Vagina (tissue), 2 donors: ENCODE measurements around the gene TSC22D1.

Experiments used
- POLR2A ChIP-seq, 2 donors: fragments of 450-650 bp; IDR thresholded peaks; one replicate each; pipeline ENCODE4 v1.6.1; 2017; ENCODE audit warnings: antibody characterized with exemption in 2 of 2, mild to moderate bottlenecking in 2 of 2, moderate library complexity in 2 of 2
- POLR2AphosphoS5 ChIP-seq, 2 donors: sonication (generic); formaldehyde crosslinking; IDR thresholded peaks; one replicate each; pipeline ENCODE4 v1.9.0; 2017; ENCODE audit warnings: antibody characterized with exemption in 2 of 2, mild to moderate bottlenecking in 2 of 2, low read depth in 1 of 2; ENCODE audit not compliant: insufficient read depth in 1 of 2
- TF ChIP-seq, protein P1 (sequence below), 3 experiments: fragments of 450-650 bp in 2 of 3; fragments of 200-600 bp in 1 of 3; sonication (generic) in 1 of 3; IDR thresholded peaks; one replicate each; pipeline ENCODE4 v1.5.1; 2017 to 2019; ENCODE audit warnings: antibody characterized with exemption in 3 of 3, mild to moderate bottlenecking in 2 of 3, moderate library complexity in 2 of 3

- TF ChIP-seq POLR2AphosphoS5 (IDR thresholded peaks at IDR 0.05; ENCODE audit: insufficient read depth in 1 of 2, low read depth in 1 of 2) (no peak), POLR2A (IDR thresholded peaks at IDR 0.05) (no peak)
- TF ChIP-seq, protein P1, sequence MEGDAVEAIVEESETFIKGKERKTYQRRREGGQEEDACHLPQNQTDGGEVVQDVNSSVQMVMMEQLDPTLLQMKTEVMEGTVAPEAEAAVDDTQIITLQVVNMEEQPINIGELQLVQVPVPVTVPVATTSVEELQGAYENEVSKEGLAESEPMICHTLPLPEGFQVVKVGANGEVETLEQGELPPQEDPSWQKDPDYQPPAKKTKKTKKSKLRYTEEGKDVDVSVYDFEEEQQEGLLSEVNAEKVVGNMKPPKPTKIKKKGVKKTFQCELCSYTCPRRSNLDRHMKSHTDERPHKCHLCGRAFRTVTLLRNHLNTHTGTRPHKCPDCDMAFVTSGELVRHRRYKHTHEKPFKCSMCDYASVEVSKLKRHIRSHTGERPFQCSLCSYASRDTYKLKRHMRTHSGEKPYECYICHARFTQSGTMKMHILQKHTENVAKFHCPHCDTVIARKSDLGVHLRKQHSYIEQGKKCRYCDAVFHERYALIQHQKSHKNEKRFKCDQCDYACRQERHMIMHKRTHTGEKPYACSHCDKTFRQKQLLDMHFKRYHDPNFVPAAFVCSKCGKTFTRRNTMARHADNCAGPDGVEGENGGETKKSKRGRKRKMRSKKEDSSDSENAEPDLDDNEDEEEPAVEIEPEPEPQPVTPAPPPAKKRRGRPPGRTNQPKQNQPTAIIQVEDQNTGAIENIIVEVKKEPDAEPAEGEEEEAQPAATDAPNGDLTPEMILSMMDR (IDR thresholded peaks at IDR 0.05), result no peak
Observed at GRCh38 chr13:44417446-44417845, 158.7 kb downstream of the TSC22D1 start.
